ENCODE data around the gene CCN5. TPM values are rescaled to one million over a fixed set of nuclear protein-coding genes. Genes with fewer than 3 reads are reported as not detected.
"Not testable (repeated sequence)": the region's sequence is repeated elsewhere in the genome, so short reads cannot be mapped to it uniquely, and the experiment has no call there.

The CCN5 gene, protein sequence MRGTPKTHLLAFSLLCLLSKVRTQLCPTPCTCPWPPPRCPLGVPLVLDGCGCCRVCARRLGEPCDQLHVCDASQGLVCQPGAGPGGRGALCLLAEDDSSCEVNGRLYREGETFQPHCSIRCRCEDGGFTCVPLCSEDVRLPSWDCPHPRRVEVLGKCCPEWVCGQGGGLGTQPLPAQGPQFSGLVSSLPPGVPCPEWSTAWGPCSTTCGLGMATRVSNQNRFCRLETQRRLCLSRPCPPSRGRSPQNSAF
- not detected for total RNA-seq
- not detected for polyA plus RNA-seq (2013, experiment 1 of 2)
- polyA plus RNA-seq (2013, experiment 2 of 2), result not detected
- long read RNA-seq, experiment 1, result 0 reads
- long read RNA-seq, experiment 2, result 0 reads
- long read RNA-seq, experiment 3, result 0 reads
- long read RNA-seq, experiment 4, result 0 reads

DNA sequence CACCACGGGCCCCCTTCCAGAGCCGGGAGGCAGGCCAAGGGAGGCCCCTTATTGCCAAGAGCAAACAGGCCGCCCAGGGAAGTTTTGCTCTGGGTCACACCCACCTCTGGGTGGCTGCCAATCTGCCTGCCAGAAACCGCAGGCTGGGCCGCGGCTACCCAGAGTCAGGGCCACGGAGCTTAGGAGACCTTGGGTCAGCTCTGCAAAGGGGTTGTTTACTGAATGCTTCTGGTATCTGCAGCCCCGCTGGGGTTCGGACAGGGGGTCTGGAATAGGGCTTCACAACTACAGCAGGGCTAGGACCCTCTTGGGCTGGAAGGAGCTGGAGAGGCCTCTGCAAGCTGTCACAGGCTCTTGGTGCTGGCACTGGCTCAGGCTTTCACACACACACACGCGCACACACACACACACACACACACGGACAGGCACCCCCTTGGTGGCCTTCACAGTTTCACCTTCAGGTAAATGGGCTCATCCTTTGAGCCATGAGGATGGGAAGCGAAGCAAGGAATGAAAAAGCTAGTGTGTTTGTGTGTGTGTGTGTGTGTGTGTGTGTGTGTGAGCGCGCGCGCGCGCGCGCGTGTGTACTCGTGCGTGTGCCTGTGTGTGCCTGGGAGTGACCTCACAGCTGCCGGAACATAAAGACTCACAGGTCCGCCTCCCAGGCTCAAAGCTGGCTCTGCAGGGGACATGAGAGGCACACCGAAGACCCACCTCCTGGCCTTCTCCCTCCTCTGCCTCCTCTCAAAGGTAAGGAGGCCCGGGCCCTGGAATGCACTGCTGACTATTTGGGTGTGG lies at the start of gene CCN5:
TSS of gene CCN5 (plus strand) at position 669 of the 798 bp plus-strand sequence. CDS start at position 691, 22 bp downstream.
- 89 to 90% methylated on average over 6 to 26 of the region's 28 CpGs for WGBS, 2 experiments (ENCODE audit: insufficient coverage in 1 of 2, insufficient read length in 1 of 2)
- Mint-ChIP-seq H3K4me1 (no peaks in the 10 kb centered on the region), H3K27ac (no peak within 1 kb of the TSS), H3K4me3 (no peak within 1 kb of the TSS), H3K27me3 (ENCODE audit: insufficient read depth) (no peaks in the 10 kb centered on the region), H3K9me3 (no peaks in the 10 kb centered on the region), H3K36me3 (ENCODE audit: low read depth) (no peaks in the 10 kb centered on the region)
- TF ChIP-seq, protein P1, sequence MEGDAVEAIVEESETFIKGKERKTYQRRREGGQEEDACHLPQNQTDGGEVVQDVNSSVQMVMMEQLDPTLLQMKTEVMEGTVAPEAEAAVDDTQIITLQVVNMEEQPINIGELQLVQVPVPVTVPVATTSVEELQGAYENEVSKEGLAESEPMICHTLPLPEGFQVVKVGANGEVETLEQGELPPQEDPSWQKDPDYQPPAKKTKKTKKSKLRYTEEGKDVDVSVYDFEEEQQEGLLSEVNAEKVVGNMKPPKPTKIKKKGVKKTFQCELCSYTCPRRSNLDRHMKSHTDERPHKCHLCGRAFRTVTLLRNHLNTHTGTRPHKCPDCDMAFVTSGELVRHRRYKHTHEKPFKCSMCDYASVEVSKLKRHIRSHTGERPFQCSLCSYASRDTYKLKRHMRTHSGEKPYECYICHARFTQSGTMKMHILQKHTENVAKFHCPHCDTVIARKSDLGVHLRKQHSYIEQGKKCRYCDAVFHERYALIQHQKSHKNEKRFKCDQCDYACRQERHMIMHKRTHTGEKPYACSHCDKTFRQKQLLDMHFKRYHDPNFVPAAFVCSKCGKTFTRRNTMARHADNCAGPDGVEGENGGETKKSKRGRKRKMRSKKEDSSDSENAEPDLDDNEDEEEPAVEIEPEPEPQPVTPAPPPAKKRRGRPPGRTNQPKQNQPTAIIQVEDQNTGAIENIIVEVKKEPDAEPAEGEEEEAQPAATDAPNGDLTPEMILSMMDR (conservative IDR thresholded peaks at IDR 0.05), result no peak
- Histone ChIP-seq H3K27me3 (ENCODE audit: control insufficient read depth, insufficient read depth, low read length, poor library complexity, severe bottlenecking) (no peaks in the 10 kb centered on the region), H3K4me3 (ENCODE audit: low read length) (no peak within 1 kb of the TSS), H3K9ac (ENCODE audit: extremely low read depth, low read length, poor library complexity, severe bottlenecking) (no peak within 1 kb of the TSS), H3K36me3 (ENCODE audit: control insufficient read depth, insufficient read depth, low read length) (no peaks in the 10 kb centered on the region), H3K4me1 (ENCODE audit: control insufficient read depth, insufficient read depth, low read length) (no peaks in the 10 kb centered on the region), H3K27ac (ENCODE audit: low read depth, low read length) (no peak within 1 kb of the TSS), H3K9me3 (ENCODE audit: control insufficient read depth, low read length) (no peaks in the 10 kb centered on the region)
- DNase-seq, result no peak

DNA sequence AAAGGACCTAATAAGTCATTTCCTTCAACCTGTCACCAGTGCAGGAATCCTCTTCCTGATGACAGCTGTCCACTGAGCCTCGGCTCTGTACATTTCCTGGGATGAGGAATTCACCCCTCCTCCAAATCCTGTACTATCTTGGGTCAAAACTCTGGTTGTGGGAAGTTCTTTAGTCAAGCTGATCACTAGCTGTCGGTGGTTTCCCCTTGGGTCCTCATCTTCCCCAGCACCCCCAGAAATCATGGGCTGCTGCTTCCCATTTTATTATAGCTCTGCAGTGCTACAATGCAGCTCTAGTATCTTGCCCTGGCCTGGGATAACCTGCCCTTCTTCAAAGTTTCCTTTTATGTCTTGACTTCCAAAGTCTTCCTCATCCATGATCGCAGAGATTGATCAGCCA lies 49.1 kb upstream of the CCN5 start:
- H3K36me3 ChIP-seq (ENCODE audit: control insufficient read depth, insufficient read depth, low read length), result no peaks in the 10 kb centered on the region
- H3K9me3 ChIP-seq (ENCODE audit: control insufficient read depth, low read length), result no peaks in the 10 kb centered on the region
- Mint-ChIP-seq H3K4me3 (no peak overlapping the region), H3K36me3 (ENCODE audit: low read depth) (no peaks in the 10 kb centered on the region), H3K9me3 (peaks cover 9% of the 10 kb centered on the region), H3K27me3 (ENCODE audit: insufficient read depth) (peaks cover 19% of the 10 kb centered on the region), H3K4me1 (no peaks in the 10 kb centered on the region), H3K27ac (no peak overlapping the region)
- no peak for DNase-seq
- no peaks in the 10 kb centered on the region for H3K4me1 ChIP-seq (ENCODE audit: control insufficient read depth, insufficient read depth, low read length)
- TF ChIP-seq, protein P1 (conservative IDR thresholded peaks at IDR 0.05), result no peak
- H3K9ac ChIP-seq (ENCODE audit: extremely low read depth, low read length, poor library complexity, severe bottlenecking), result no peak overlapping the region
- no peaks in the 10 kb centered on the region for H3K27me3 ChIP-seq (ENCODE audit: control insufficient read depth, insufficient read depth, low read length, poor library complexity, severe bottlenecking)
- no peak overlapping the region for H3K4me3 ChIP-seq (ENCODE audit: low read length)
- H3K27ac ChIP-seq (ENCODE audit: low read depth, low read length), result no peak overlapping the region
- WGBS, 2 experiments (ENCODE audit: insufficient coverage in 1 of 2, insufficient read length in 1 of 2), result 94 to 95% methylated on average over 2 to 3 of the region's 3 CpGs

DNA sequence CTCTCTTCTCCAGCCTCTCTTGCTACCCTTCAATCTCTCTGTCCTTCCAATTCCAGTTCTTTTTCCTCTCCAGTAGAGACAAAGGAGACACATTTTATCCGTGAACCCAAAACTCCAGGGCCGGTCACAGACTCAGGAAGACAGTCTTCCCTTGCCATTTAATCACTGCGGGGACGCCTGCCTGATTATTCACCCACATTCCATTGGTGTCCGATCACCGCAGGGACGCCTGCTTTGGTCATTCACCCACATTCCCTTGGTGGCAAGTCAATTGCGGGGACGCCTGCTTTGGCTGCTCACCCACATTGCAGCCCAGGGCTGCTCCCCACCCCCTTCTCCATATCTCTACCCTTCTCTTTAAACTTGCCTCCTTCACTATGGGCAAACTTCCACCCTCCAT lies 44.3 kb upstream of the CCN5 start:
- 92 to 96% methylated on average over 7 to 9 of the region's 9 CpGs for WGBS, 2 experiments (ENCODE audit: insufficient coverage in 1 of 2, insufficient read length in 1 of 2)
- not testable (repeated sequence) for DNase-seq; H3K36me3 ChIP-seq (ENCODE audit: control insufficient read depth, insufficient read depth, low read length); H3K9me3 ChIP-seq (ENCODE audit: control insufficient read depth, low read length); H3K4me1 ChIP-seq (ENCODE audit: control insufficient read depth, insufficient read depth, low read length); H3K27ac ChIP-seq (ENCODE audit: low read depth, low read length); H3K4me1 Mint-ChIP-seq; H3K4me3 Mint-ChIP-seq; H3K9ac ChIP-seq (ENCODE audit: extremely low read depth, low read length, poor library complexity, severe bottlenecking); H3K27ac Mint-ChIP-seq; H3K27me3 Mint-ChIP-seq (ENCODE audit: insufficient read depth); H3K4me3 ChIP-seq (ENCODE audit: low read length); H3K36me3 Mint-ChIP-seq (ENCODE audit: low read depth); H3K27me3 ChIP-seq (ENCODE audit: control insufficient read depth, insufficient read depth, low read length, poor library complexity, severe bottlenecking)
- H3K9me3 Mint-ChIP-seq, result peaks cover 12% of the 10 kb centered on the region

DNA sequence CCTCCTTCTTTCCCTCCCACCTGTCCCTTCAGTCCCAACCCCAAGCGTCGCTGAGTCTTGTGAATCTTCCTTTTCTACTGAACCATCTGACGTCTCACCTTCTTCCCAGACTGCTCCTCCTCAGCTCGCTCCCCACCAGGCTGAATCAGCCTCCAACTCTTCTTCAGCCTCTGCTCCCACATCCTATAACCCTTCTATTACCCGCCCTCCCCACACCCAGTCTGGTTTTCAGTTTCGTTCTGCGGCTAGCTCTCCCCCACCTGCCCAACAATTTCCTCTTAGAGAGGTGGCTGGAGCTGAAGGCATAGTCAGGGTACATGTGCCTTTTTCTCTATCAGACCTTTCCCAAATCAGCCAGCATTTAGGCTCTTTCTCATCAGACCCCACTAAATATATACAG lies 43.6 kb upstream of the CCN5 start:
- H3K27ac Mint-ChIP-seq; H3K4me3 Mint-ChIP-seq; H3K4me1 Mint-ChIP-seq; H3K36me3 ChIP-seq (ENCODE audit: control insufficient read depth, insufficient read depth, low read length); H3K27me3 Mint-ChIP-seq (ENCODE audit: insufficient read depth); H3K4me3 ChIP-seq (ENCODE audit: low read length); H3K36me3 Mint-ChIP-seq (ENCODE audit: low read depth); H3K4me1 ChIP-seq (ENCODE audit: control insufficient read depth, insufficient read depth, low read length); H3K9me3 ChIP-seq (ENCODE audit: control insufficient read depth, low read length); H3K27me3 ChIP-seq (ENCODE audit: control insufficient read depth, insufficient read depth, low read length, poor library complexity, severe bottlenecking); H3K9ac ChIP-seq (ENCODE audit: extremely low read depth, low read length, poor library complexity, severe bottlenecking); DNase-seq; H3K27ac ChIP-seq (ENCODE audit: low read depth, low read length): not testable (repeated sequence)
- 82 to 100% methylated on average over 3 to 5 of the region's 7 CpGs for WGBS, 2 experiments (ENCODE audit: insufficient coverage in 1 of 2, insufficient read length in 1 of 2)
- peaks cover 12% of the 10 kb centered on the region for H3K9me3 Mint-ChIP-seq

DNA sequence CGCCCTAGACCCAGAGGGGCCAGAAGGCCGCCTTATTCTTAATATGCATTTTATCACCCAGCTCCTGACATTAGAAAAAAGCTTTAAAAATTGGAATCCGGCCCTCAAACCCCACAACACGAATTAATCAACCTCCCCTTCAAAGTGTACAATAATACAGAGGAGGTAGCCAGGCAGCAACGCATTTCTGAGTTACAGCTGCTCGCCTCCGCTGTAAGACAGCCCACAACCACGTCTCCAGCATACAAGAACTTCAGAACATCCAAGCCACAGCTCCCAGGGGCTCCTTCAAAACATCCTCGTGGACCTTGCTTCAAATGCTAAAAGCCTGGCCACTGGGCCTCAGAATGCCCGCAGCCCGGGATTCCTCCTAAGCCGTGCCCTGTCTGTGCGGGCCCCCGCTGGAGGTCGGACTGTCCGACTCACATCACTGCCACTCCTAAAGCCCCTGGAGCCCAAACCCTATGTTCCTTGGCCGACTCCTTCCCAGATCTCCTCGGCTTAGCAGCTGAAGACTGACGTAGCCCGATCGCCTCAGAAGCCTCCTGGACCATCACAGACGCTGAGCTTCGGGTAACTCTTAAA lies 42.8 kb upstream of the CCN5 start:
- 93 to 94% methylated on average over 13 to 23 of the region's 23 CpGs for WGBS, 2 experiments (ENCODE audit: insufficient coverage in 1 of 2, insufficient read length in 1 of 2)

More for the DNA sequence above, 42.8 kb upstream of the CCN5 start:
- not testable (repeated sequence) for H3K9ac ChIP-seq (ENCODE audit: extremely low read depth, low read length, poor library complexity, severe bottlenecking); H3K27ac ChIP-seq (ENCODE audit: low read depth, low read length); H3K4me3 ChIP-seq (ENCODE audit: low read length); H3K27me3 Mint-ChIP-seq (ENCODE audit: insufficient read depth); H3K4me1 Mint-ChIP-seq; DNase-seq; H3K36me3 ChIP-seq (ENCODE audit: control insufficient read depth, insufficient read depth, low read length); H3K4me3 Mint-ChIP-seq; H3K36me3 Mint-ChIP-seq (ENCODE audit: low read depth); H3K27me3 ChIP-seq (ENCODE audit: control insufficient read depth, insufficient read depth, low read length, poor library complexity, severe bottlenecking); H3K9me3 ChIP-seq (ENCODE audit: control insufficient read depth, low read length); H3K27ac Mint-ChIP-seq; H3K4me1 ChIP-seq (ENCODE audit: control insufficient read depth, insufficient read depth, low read length)
- peaks cover 12% of the 10 kb centered on the region for H3K9me3 Mint-ChIP-seq
